ENCODE measurements around the gene DRAXIN.

DRAXIN gene

DNA sequence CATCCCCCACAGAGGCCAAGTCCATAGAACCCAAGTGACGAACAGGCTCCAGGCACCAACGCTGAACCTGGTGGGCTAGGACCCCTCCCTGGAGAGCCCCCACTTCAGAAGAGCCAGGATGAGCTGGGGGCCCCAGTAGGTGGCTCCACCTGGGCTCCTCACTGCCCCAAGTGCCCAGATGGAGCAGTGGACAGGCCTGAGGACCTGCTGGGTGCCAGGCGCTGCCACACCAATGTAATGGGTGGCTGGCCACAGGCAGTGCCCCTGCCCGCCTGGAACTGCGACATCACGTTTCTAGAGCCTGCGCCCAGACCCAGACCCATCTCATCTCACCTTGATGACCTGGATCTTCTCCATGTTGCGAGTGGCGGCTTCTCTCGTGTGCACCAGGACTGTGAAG lies 16.2 kb upstream of the DRAXIN start:
- no peak overlapping the region for H3K4me3 ChIP-seq (ENCODE audit: low read depth, low read length)
- in situ Hi-C loops (cut with HindIII; ENCODE audit: low sequenced_read_pairs), result no loop called here
- TF ChIP-seq, protein P1, sequence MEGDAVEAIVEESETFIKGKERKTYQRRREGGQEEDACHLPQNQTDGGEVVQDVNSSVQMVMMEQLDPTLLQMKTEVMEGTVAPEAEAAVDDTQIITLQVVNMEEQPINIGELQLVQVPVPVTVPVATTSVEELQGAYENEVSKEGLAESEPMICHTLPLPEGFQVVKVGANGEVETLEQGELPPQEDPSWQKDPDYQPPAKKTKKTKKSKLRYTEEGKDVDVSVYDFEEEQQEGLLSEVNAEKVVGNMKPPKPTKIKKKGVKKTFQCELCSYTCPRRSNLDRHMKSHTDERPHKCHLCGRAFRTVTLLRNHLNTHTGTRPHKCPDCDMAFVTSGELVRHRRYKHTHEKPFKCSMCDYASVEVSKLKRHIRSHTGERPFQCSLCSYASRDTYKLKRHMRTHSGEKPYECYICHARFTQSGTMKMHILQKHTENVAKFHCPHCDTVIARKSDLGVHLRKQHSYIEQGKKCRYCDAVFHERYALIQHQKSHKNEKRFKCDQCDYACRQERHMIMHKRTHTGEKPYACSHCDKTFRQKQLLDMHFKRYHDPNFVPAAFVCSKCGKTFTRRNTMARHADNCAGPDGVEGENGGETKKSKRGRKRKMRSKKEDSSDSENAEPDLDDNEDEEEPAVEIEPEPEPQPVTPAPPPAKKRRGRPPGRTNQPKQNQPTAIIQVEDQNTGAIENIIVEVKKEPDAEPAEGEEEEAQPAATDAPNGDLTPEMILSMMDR (IDR thresholded peaks at IDR 0.05; ENCODE audit: low read depth, low read length, missing control alignments), result no peak
- DNase-seq (ENCODE audit: low read depth), result no peak

GRCh38 chr1:11676386-11677103 lies 15.0 kb upstream of the DRAXIN start:
- H3K4me3 ChIP-seq (ENCODE audit: low read depth, low read length), result no peak overlapping the region
- in situ Hi-C loops (cut with HindIII; ENCODE audit: low sequenced_read_pairs), result no loop called here
- TF ChIP-seq, protein P1 (IDR thresholded peaks at IDR 0.05; ENCODE audit: low read depth, low read length, missing control alignments), result no peak
- no peak for DNase-seq (ENCODE audit: low read depth)

- TF ChIP-seq, protein P1 (IDR thresholded peaks at IDR 0.05; ENCODE audit: low read depth, low read length, missing control alignments), result no peak
- in situ Hi-C loops (cut with HindIII; ENCODE audit: low sequenced_read_pairs), result no loop called here
- no peak for DNase-seq (ENCODE audit: low read depth)
- H3K4me3 ChIP-seq (ENCODE audit: low read depth, low read length), result no peak overlapping the region
Measured at GRCh38 chr1:11678442-11678841, 13.1 kb upstream of the DRAXIN start.

GRCh38 chr1:11680270-11681070 lies 11.0 kb upstream of the DRAXIN start:
- no peak for DNase-seq (ENCODE audit: low read depth)
- in situ Hi-C loops (cut with HindIII; ENCODE audit: low sequenced_read_pairs), result no loop called here
- H3K4me3 ChIP-seq (ENCODE audit: low read depth, low read length), result peak overlapping the region; percentile 88
- TF ChIP-seq, protein P1 (IDR thresholded peaks at IDR 0.05; ENCODE audit: low read depth, low read length, missing control alignments), result no peak

- DNase-seq (ENCODE audit: low read depth), result no peak
- in situ Hi-C loops (cut with HindIII; ENCODE audit: low sequenced_read_pairs), result no loop called here
- H3K4me3 ChIP-seq (ENCODE audit: low read depth, low read length), result peak within 1 kb of the TSS; percentile 88
- TF ChIP-seq, protein P1 (IDR thresholded peaks at IDR 0.05; ENCODE audit: low read depth, low read length, missing control alignments), result no peak
Measured at GRCh38 chr1:11681071-11681771, 10.3 kb upstream of the DRAXIN start, which contains the start of gene MAD2L2. MAD2L2 (minus strand) TSS chr1:11681148; CDS start chr1:11680601, 547 bp downstream.

GRCh38 chr1:11682287-11682771 lies 9.2 kb upstream of the DRAXIN start:
- DNase-seq (ENCODE audit: low read depth), result no peak
- TF ChIP-seq, protein P1 (IDR thresholded peaks at IDR 0.05; ENCODE audit: low read depth, low read length, missing control alignments), result no peak
- H3K4me3 ChIP-seq (ENCODE audit: low read depth, low read length), result no peak overlapping the region
- in situ Hi-C loops (cut with HindIII; ENCODE audit: low sequenced_read_pairs), result no loop called here

Data from astrocyte of the cerebellum (primary cell).